Cortex of kidney (tissue), 1 donor: Measurements from ENCODE around the gene POLDIP2.

Experiments
- DNase-seq: peaks from one replicate; lab custom pipeline; 2025; lab: John Stamatoyannopoulos, UW

POLDIP2 gene

DNA sequence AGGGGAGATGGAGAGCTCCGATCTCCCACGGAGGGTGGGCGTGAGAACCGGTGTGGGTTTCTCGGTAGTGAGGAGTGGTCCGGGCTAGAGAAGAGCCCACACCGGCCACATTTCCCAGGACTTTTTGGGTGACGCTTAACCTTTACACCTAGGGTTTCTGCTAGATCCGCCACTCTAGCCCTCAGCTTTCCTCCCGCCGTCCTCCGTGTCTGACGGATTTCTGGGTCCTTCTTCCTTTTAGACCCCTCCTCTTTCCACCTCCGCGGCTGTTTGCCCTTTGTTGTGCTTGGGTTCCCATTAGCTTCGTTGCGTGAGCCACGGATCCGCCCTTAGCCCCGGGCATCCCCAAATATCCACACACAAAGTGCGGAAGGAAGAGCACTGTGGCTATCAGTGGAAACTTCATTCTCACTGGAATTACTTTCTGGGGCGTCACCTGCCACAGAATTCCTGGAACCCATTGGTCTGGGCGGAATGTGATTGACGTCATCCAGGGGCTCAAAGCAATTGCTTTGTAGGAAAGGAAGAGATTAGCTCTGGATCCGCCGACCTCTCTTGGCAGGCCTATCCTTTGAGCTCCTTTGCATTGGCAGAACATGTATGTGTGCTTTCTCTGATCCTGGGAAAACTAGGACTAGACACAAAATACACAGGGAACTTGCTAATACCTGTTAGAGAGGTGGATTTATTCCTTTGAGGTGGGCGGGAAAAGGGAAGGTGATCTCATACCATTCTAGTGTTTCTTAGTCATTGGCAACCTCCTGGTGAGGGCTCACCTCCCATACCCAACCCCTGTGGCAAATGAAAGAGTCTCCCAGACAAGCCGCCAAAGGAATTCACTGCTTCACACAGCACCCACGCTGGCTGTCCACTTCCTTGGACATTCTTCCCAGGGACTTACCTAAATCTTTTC is 21.1 kb downstream of the POLDIP2 start:
- DNase-seq, result no peak

DNA sequence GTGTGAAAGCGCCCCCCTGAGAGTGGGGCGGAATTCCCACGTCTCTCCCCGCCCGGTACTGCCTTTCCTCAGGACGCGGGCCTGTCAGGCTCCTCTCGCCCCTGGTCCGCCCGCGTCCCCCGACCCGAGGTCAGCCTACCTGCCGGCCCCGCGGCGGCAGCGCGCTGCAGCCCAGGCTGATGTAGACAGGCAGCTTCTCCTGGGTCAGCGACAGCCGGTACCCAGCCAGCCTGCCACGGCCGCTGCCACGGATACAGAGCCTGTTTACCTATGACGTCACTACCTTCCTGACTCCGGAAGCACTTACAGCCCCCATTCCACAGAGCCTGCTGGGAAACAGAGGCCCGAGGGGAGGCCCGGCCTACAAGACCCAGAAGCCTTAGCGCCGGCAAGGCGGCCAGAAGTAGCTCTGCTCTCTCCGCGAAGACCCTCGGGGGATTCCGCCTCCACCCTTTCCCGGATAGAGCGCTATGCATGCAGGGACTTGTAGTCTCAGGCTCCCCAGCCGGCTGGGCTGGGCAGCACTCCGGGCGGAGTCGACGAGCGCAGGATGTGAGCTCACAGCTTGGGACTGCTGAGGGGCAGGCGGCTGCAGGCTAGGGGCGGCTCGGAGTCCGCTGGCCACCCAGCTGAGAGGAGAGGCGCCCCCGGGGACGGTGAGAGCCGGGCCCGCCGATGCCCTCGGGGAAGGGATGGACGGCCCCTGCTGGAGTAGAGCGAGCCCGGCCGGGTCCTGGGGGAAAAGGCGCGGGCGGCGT is 21.9 kb downstream of the POLDIP2 start, which contains the start of the genes IFT20 and TNFAIP1:
TSS of gene IFT20 (minus strand) at position 272 of the 758 bp plus-strand sequence. CDS start 3,487 bp downstream, outside the sequence.
TSS of gene TNFAIP1 (plus strand) at position 561 of the 758 bp plus-strand sequence. CDS start 3,761 bp downstream, outside the sequence.
- peak; percentile 73 for DNase-seq

DNA sequence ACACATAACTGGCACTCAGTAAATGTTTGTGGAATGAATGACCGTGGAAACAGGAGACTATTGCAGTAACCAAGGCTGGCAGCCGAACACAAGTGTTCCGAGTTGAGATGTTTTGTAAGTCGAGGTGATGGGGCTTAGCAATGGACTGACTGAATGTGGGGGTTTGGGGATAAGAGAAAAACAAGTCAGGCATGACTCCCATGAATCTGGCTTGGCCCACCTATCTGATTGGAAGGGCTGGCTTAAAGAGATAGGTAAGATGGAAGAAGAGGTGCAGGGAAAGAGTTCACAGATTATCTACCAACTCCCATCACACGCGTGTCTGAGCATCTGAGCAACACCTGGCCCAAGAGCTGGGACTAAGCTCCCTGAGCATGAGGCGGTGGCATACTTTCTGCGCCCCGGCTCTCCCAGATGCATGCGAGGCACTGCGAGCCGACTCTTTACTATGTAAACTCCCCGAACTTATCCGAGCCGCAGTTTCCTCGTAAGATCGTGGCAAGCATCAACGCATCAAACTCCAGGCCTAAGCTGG is 22.6 kb downstream of the POLDIP2 start:
- DNase-seq, result no peak

- DNase-seq, result no peak
Measured at GRCh38 chr17:28334171-28334570, 23.2 kb downstream of the POLDIP2 start.

DNA sequence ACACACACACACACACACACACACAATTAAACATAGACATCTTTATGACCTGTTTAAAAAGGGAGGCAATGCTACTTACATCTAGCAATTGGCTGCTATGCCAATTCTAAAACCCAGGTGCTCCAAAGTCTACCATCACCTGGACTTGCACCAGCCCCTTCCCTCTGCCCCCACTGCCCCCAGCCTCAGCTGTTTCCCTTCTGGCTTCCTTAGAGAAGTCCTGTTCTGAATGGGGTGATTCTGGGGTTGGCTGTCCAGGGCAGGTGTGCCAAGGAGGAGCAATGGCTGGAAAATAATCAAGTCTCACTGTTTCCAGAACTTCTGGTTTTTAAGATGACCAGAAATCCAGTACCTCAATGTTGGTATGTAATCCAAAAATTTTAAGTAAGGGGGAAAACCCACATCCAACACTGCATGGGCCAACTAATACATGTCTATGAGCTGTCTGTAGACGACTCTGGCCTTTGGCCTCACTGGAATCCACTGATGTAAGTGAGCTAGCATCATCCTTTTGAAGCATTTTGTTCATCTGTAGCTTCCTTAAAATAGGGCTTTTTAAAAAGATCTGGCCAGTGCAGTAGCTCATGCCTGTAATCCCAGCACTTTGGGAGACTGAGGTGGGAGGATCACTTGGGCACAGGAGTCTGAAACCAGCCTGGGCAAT is 24.1 kb downstream of the POLDIP2 start:
- no peak for DNase-seq

GRCh38 chr17:28331891-28332420 is 25.4 kb downstream of the POLDIP2 start:
- DNase-seq, result no peak

GRCh38 chr17:28330671-28331070 is 26.7 kb downstream of the POLDIP2 start:
- DNase-seq, result no peak

DNA sequence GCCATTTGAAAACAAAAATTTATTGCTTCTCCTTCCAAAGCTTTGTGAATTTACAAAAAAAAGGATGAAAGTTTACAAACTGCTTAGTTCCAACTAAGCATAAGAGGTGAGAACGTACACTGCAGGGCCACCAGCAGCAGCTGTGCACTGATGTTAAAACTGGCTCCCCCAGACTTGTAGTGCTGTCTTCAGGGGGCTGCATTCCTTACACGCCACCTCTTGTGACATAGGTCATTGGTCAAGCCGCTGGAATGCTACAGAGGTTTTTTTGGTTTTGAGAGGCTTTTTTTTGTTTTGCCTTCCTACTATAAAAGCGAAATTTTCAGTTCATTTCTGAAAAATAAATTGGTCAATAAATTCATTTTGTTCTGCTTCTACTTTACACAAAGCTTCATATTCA is 29.0 kb downstream of the POLDIP2 start:
- DNase-seq, result no peak

GRCh38 chr17:28327709-28328108 is 29.6 kb downstream of the POLDIP2 start:
- DNase-seq, result no peak

DNA sequence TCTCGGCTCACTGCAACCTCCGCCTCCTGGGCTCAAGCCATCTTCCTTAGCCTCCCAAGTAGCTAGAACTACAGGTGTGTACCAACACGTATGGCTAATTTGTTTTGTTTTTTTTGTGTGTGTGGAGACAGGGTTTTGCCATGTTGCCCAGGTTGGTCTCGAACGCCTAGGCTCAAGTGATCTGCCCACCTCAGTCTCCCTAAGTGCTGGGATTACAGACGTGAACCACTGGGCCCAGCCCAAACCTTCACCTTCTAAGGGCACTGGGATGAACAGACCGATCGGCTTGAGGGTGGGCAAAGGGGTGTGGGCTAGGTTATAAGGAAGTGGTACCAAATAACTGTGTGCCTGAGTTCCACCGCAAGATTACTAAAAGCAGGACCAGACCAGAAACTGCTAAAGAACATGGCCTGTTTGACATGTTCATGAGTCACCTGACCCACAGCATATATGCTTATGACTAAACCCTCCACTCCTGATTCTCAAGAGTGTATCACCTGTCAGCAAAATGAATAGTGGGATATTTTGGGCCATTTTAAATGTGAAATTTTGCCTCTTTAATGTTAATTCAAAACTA is 30.2 kb downstream of the POLDIP2 start:
- DNase-seq, result no peak

DNA sequence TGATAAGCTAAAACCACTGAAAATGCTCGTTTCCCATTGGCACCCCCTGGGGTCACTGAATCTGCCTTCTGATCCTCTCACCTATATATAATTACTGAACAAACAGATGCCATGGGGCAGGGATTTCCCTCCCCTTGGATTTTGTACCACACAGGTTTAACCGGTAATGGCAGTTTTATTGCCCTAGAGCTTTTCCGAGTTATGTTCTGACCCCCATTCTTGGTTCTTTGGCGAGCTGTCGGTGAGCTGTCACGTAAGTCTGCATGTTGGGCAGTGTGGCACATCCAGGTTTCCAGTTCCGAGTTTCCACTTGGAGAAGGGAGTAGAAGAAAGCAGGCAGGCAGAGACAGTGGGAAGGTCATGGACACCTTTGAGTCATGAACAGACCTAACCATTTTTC is 31.2 kb downstream of the POLDIP2 start:
- DNase-seq, result no peak

- no peak for DNase-seq
Measured at GRCh38 chr17:28325211-28325610, 32.1 kb downstream of the POLDIP2 start.

DNA sequence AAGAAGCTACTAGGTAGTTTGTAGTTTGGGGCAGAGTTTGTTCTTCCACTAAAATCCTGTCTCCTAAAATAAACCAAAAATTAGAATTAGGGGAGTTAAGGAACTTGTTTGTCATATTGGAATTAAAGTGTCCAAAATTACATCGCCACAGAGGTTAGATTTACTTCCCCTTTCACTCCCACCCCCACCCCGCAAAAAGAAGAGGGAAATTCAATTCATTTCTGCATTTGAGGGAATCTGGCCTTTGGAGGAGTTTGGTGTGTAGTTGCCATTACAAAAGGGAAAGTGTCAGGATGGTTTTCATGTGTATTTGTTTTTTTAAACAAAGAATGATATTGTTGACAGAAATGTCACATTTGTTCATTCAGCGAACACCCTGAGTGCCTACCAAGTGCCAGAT is 32.5 kb downstream of the POLDIP2 start:
- DNase-seq, result no peak

DNA sequence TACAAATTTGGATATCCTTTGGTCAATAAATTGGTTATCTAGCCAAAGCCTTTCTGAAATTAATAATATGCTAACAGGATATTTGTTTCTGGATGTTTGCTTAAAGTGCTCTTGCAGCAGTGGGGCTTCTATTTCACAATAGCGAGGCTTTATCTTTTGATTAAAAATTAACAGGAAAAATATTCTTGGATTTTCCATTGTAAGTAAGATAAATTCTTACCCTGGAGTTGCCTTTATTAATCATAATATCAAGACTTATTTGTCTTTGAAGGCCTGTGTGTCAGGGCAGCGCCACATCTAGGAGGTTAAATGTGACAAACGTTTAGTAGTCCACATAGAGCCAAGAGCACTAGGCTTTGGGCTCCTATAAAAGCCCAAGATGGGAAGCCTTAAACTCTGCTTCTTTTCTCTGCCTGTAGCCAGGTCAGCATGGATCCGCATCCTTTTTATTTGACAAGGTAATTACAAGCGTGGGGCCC is 33.0 kb downstream of the POLDIP2 start:
- DNase-seq, result no peak

GRCh38 chr17:28320215-28321061 is 36.9 kb downstream of the POLDIP2 start:
- DNase-seq, result no peak

- no peak for DNase-seq
Measured at GRCh38 chr17:28319598-28319935, 37.8 kb downstream of the POLDIP2 start.

DNA sequence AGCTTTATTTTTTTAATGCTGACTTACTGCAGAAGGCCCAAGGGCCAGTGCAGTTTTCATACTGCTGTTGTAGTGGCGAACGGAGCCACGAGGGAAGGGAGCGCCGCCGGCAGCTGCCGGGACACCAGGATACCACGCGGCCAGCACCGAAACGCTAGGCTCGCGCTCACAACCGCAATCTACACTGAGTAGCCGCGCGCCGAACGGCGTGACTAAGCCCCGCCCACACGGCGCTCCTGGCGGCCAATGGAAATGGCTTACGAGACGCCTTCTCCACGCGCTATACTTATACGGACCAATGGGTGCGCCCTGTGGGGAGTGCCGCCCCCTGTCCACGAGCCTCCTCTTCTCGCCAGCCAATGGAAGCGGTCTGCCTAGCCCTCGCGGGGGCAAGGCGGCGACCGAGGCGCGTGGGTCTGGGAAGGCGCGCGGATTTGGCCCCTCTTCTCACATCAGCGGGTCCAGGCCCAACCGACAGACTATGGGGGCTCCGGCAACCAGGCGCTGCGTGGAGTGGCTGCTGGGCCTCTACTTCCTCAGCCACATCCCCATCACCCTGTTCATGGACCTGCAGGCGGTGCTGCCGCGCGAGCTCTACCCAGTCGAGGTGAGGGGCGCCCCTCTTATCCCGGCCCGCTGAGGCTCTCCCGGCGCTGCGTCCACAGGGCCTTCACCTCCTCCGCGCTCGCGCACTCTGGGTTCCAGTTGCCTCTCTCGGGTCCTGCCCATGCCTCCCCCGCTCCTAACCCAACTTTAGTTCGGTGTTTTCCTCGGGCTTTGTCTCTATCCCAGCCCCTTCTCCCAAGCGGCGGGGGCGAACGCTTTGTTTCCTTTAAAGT is 38.3 kb downstream of the POLDIP2 start, which contains the start of gene TMEM97:
TSS of gene TMEM97 (plus strand) at position 442 of the 839 bp plus-strand sequence. CDS start at position 482, 40 bp downstream.
- peak; percentile 39 for DNase-seq

GRCh38 chr17:28317966-28318758 is 39.2 kb downstream of the POLDIP2 start:
- no peak for DNase-seq
